Testis (tissue), 3 donors: Measurements from ENCODE around the gene NUP62. TPM values are rescaled to one million over a fixed set of nuclear protein-coding genes. Genes with fewer than 3 reads are reported as not detected.

Experiments
- DNase-seq: peaks from one replicate; pipeline ENCODE4 v3.0.0-alpha.2; 2019
- H3K27ac ChIP-seq, 2 donors: fragments of 200-600 bp; sonication (generic); one replicate each; pipeline ENCODE4 v1.5.1; 2019
- H3K27me3 ChIP-seq: fragments of 200-600 bp; sonication (generic); one replicate; pipeline ENCODE4 v1.5.1; 2019
- H3K36me3 ChIP-seq: fragments of 200-600 bp; sonication (generic); one replicate; pipeline ENCODE4 v1.5.1; 2017; ENCODE audit warnings: low read depth; ENCODE audit errors: missing control alignments
- H3K4me1 ChIP-seq: fragments of 200-600 bp; sonication (generic); one replicate; pipeline ENCODE4 v1.5.1; 2019
- H3K4me3 ChIP-seq, 2 donors: fragments of 200-600 bp; sonication (generic); one replicate each; pipeline ENCODE4 v1.5.1; 2017 to 2019
- H3K9me3 ChIP-seq: fragments of 200-600 bp; sonication (generic); one replicate; pipeline ENCODE4 v1.5.1; 2017
- POLR2A ChIP-seq: fragments of 450-650 bp; IDR thresholded peaks from one replicate; pipeline ENCODE4 v1.6.1; 2017; ENCODE audit warnings: antibody characterized with exemption, mild to moderate bottlenecking, moderate library complexity
- WGBS, 2 donors: methylation state at CpG; one replicate each; pipeline ENCODE4 v1.1.5; 2018; 5-methylcytosine and 5-hydroxymethylcytosine counted together
- intact Hi-C: fragments of 100-400 bp; cut with DNase I; formaldehyde crosslinking; loops from one replicate; pipeline ENCODE4 v1.15.1; 2023; ENCODE audit warnings: low total_unique reads
- polyA plus RNA-seq: library from polyadenylated mRNA; stranded (reverse); fragments of 350-450 nt; fragmentation: Illumina TruSeq; extraction: RNeasy Lipid Tissue Mini Kit (QIAGEN cat#74804); gene quantifications from one replicate; pipeline ENCODE4 v1.2.3, GENCODE V29; 2014; ENCODE audit warnings: low read depth, low replicate concordance; ENCODE audit not compliant: insufficient read depth
- total RNA-seq, 2 donors: library from RNA; depleted of rRNA; stranded (reverse); fragments of >200 nt; gene quantifications; one replicate each; pipeline ENCODE4 v1.2.3, GENCODE V29; 2016
- TF ChIP-seq, protein P1 (sequence below), 3 experiments: fragments of 450-650 bp in 2 of 3; fragments of 200-600 bp in 1 of 3; sonication (generic) in 1 of 3; IDR thresholded peaks; one replicate each; pipeline ENCODE4 v1.5.1; 2016 to 2019; ENCODE audit warnings: antibody characterized with exemption in 3 of 3, mild to moderate bottlenecking in 2 of 3, moderate library complexity in 1 of 3

NUP62 gene
- total and polyA plus RNA-seq, 3 donors from 2014 or later, result 78.4 to 135 (median 112) TPM

- WGBS, 2 donors, result 51 to 63% methylated on average over 9 of the region's 9 CpGs
- no peak for DNase-seq
- no peaks in the 10 kb centered on the region for H3K36me3 ChIP-seq
- H3K27ac ChIP-seq, result peak overlapping the region in 1 of 2 donors; percentile 44
- intact Hi-C loops, result no loop called here
- TF ChIP-seq, protein P1, sequence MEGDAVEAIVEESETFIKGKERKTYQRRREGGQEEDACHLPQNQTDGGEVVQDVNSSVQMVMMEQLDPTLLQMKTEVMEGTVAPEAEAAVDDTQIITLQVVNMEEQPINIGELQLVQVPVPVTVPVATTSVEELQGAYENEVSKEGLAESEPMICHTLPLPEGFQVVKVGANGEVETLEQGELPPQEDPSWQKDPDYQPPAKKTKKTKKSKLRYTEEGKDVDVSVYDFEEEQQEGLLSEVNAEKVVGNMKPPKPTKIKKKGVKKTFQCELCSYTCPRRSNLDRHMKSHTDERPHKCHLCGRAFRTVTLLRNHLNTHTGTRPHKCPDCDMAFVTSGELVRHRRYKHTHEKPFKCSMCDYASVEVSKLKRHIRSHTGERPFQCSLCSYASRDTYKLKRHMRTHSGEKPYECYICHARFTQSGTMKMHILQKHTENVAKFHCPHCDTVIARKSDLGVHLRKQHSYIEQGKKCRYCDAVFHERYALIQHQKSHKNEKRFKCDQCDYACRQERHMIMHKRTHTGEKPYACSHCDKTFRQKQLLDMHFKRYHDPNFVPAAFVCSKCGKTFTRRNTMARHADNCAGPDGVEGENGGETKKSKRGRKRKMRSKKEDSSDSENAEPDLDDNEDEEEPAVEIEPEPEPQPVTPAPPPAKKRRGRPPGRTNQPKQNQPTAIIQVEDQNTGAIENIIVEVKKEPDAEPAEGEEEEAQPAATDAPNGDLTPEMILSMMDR (IDR thresholded peaks at IDR 0.05), result no peak
- no peak overlapping the region for H3K4me3 ChIP-seq
- H3K27me3 ChIP-seq, result no peaks in the 10 kb centered on the region
- no peaks in the 10 kb centered on the region for H3K9me3 ChIP-seq
- peaks cover 30% of the 10 kb centered on the region for H3K4me1 ChIP-seq
Observed at GRCh38 chr19:49911381-49912145, 17.7 kb downstream of the NUP62 start.

DNA sequence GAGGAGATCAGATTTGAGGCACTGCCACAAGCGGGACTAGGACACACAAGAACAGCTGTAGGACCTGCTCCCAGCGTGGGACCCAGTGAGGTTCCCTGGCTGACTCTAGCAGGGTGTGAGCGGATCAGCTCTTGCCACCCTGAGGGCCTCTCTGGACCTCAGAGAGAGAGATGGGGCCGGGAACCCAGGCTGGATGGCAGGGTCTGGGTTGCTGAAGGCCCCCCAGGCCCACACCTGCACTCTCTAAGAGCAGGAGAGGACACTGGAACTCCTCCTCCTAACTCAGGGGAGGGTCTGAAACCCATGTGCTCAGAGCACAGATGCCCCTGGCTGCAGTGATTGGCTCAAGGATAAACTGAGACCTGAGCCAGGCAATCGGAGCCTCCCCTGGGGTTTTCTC lies 19.1 kb downstream of the NUP62 start:
- intact Hi-C loops, result no loop called here
- Histone ChIP-seq H3K36me3 (no peaks in the 10 kb centered on the region), H3K27ac (no peak overlapping the region), H3K9me3 (no peaks in the 10 kb centered on the region), H3K27me3 (no peaks in the 10 kb centered on the region), H3K4me3 (no peak overlapping the region), H3K4me1 (peaks cover 30% of the 10 kb centered on the region)
- TF ChIP-seq, protein P1 (IDR thresholded peaks at IDR 0.05), result no peak
- no peak for TF ChIP-seq POLR2A
- no peak for DNase-seq
- WGBS, 2 donors, result 80 to 90% methylated on average over 2 to 5 of the region's 5 CpGs

DNA sequence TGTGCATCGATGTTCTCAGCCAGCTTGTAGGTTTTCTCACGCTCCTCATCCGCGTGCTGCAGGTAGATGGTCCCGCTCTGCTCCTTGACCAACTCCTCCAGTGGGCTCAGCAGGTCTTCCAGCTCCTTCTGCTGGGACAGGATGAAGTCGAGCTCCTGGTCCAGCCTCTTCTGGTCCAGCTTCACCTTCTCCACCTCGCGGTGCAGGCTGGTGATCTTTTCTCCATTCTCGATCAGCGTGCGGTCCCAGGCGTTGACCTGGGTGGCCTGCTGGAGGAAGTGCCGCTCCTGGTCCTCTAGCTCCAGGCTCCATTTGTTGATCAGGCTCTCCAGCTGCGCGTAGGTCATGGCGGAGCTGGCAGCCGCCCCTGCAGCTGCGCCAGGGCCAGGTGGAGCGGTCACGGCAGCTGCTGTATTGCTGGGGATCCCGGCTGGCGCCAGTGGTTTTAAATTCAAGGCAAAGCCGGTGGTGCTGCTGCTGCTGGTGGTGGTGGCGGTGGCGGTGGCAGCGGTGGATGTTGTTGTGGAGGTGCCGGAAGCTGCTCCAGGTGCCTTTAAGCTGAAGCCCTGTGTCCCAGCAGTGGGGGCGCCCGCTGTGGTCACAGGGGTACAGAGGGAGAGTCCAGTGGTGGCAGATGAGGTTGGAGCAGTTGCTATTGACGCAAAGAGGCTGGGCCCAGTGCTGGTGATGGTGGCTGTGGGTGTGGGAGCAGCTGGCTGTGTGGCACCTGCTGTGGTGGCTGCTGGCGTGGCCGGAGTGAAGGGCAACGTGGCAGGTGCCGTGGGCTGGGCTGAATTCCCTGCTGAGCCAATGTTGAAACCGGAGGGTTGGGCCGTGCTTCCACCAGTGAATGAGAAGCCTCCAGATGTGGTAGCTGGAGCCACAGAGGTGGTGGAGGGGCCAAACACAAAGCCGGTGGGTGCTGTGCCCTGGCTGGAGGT lies 20.6 kb downstream of the NUP62 start:
- no peak overlapping the region for H3K4me3 ChIP-seq
- DNase-seq, result no peak
- H3K27ac ChIP-seq, result no peak overlapping the region
- intact Hi-C loops, result no loop called here
- no peaks in the 10 kb centered on the region for H3K36me3 ChIP-seq
- peaks cover 30% of the 10 kb centered on the region for H3K4me1 ChIP-seq
- H3K9me3 ChIP-seq, result no peaks in the 10 kb centered on the region
- 95% methylated on average over 22 to 37 of the region's 37 CpGs for WGBS, 2 donors
- TF ChIP-seq, protein P1 (IDR thresholded peaks at IDR 0.05), result no peak
- no peak for TF ChIP-seq POLR2A
- H3K27me3 ChIP-seq, result no peaks in the 10 kb centered on the region

- WGBS, 2 donors, result 80 to 88% methylated on average over 11 to 23 of the region's 23 CpGs
Observed at GRCh38 chr19:49907745-49908446, 21.4 kb downstream of the NUP62 start.

More at GRCh38 chr19:49907745-49908446, 21.4 kb downstream of the NUP62 start:
- Histone ChIP-seq H3K36me3 (no peaks in the 10 kb centered on the region), H3K4me1 (peaks cover 21% of the 10 kb centered on the region), H3K27ac (no peak overlapping the region), H3K9me3 (no peaks in the 10 kb centered on the region), H3K4me3 (no peak overlapping the region), H3K27me3 (no peaks in the 10 kb centered on the region)
- TF ChIP-seq, protein P1 (IDR thresholded peaks at IDR 0.05), result no peak
- no peak for TF ChIP-seq POLR2A
- no peak for DNase-seq
- intact Hi-C loops, result no loop called here
